Right lobe of liver (tissue), 6 donors: ENCODE measurements around the gene CDH8. TPM values are rescaled to one million over a fixed set of nuclear protein-coding genes. Genes with fewer than 3 reads are reported as not detected.

ENCODE experiments used
- ATAC-seq, 4 donors: fragments of 200-7000 bp; cut with Tn5 transposase; one replicate each; pipeline ENCODE4 v1.9.1; 2020; ENCODE audit warnings: mild to moderate bottlenecking in 4 of 4, moderate library complexity in 4 of 4
- DNase-seq, 3 donors: peaks; one replicate each; pipeline ENCODE4 v3.0.0-alpha.2; 2020
- H3K27ac ChIP-seq, 3 donors: fragments of 200-600 bp; one replicate each; pipeline ENCODE4 v1.8.0; 2022
- H3K27me3 ChIP-seq, 2 donors: fragments of 200-600 bp; one replicate each; pipeline ENCODE4 v1.8.0; 2022
- H3K36me3 ChIP-seq, 4 donors: fragments of 200-600 bp; sonication (generic) in 1 of 4; one replicate each; pipeline versions ENCODE4 v1.5.1 to v1.8.0; 2017 to 2022; ENCODE audit warnings: control low read depth in 1 of 4
- H3K4me1 ChIP-seq, 4 donors: fragments of 200-600 bp; sonication (generic) in 1 of 4; one replicate each; pipeline versions ENCODE4 v1.5.1 to v1.8.0; 2017 to 2022; ENCODE audit warnings: control low read depth in 1 of 4
- H3K4me3 ChIP-seq, 3 donors: fragments of 200-600 bp; one replicate each; pipeline ENCODE4 v1.8.0; 2022
- H3K9me3 ChIP-seq, 4 donors: fragments of 200-600 bp; sonication (generic) in 1 of 4; one replicate each; pipeline versions ENCODE4 v1.5.1 to v1.8.0; 2017 to 2022; ENCODE audit warnings: control low read depth in 1 of 4
- POLR2A ChIP-seq: fragments of 450-650 bp; IDR thresholded peaks from one replicate; pipeline ENCODE4 v1.6.1; 2017; ENCODE audit warnings: antibody characterized with exemption, mild to moderate bottlenecking
- WGBS: methylation state at CpG from one replicate; pipeline ENCODE4 v1.1.6; 2018; ENCODE audit warnings: low coverage, low lambda C conversion rate; ENCODE audit not compliant: insufficient coverage; ENCODE audit errors: missing lambda C conversion rate; 5-methylcytosine and 5-hydroxymethylcytosine counted together
- intact Hi-C, 2 donors: fragments of 100-400 bp; cut with DNase I; formaldehyde crosslinking; loops; one replicate each; pipeline versions ENCODE4 v1.11.2 to v1.14.1; 2022
- total RNA-seq, 6 experiments: library from RNA; depleted of rRNA in 2 of 6; stranded (reverse); fragments of >200 nt in 2 of 6; fragmentation: NEBNext Ultra II Directional in 3 of 6; extraction: Animal tissue kit (Norgen Biotek cat#: 25700) in 3 of 6; gene quantifications; one replicate each; pipeline versions ENCODE4 v1.1.0 to v1.2.4, GENCODE V29; 2016 to 2023
- TF ChIP-seq, protein P1 (sequence below), 4 donors: fragments of 200-600 bp in 3 of 4; fragments of 450-650 bp in 1 of 4; IDR thresholded peaks; one replicate each; pipeline versions ENCODE4 v1.5.1 to v1.8.0; 2016 to 2022; ENCODE audit warnings: antibody characterized with exemption in 4 of 4, mild to moderate bottlenecking in 2 of 4
- donor health status: DM: no; HTN: yes; CAD: no.
- donor health status: DM: no; HTN: no; CAD: no.
- donor health status: DM: no; HTN: no; CAD: no.
- donor health status: DM: no; HTN: yes; CAD: no.
- donor health status: DM: no; HTN: yes; CAD: no.

Gene CDH8
- total RNA-seq, 6 experiments from 2014 or later = not detected

- ATAC-seq (no peak), DNase-seq (no peak)
- Histone ChIP-seq H3K27ac (no peak overlapping the region), H3K4me1 (no peaks in the 10 kb centered on the region), H3K4me3 (no peak overlapping the region), H3K27me3 (peaks cover 0 to 5% of the 10 kb centered on the region in 2 donors), H3K9me3 (no peaks in the 10 kb centered on the region), H3K36me3 (no peaks in the 10 kb centered on the region)
- TF ChIP-seq, protein P1, sequence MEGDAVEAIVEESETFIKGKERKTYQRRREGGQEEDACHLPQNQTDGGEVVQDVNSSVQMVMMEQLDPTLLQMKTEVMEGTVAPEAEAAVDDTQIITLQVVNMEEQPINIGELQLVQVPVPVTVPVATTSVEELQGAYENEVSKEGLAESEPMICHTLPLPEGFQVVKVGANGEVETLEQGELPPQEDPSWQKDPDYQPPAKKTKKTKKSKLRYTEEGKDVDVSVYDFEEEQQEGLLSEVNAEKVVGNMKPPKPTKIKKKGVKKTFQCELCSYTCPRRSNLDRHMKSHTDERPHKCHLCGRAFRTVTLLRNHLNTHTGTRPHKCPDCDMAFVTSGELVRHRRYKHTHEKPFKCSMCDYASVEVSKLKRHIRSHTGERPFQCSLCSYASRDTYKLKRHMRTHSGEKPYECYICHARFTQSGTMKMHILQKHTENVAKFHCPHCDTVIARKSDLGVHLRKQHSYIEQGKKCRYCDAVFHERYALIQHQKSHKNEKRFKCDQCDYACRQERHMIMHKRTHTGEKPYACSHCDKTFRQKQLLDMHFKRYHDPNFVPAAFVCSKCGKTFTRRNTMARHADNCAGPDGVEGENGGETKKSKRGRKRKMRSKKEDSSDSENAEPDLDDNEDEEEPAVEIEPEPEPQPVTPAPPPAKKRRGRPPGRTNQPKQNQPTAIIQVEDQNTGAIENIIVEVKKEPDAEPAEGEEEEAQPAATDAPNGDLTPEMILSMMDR (IDR thresholded peaks at IDR 0.05) = no peak
- TF ChIP-seq POLR2A = no peak
- intact Hi-C loops = no loop called here
- 1% methylated on average over 26 of the region's 65 CpGs for WGBS
Observed at GRCh38 chr16:62035115-62036092, 834 bp downstream of the CDH8 start.

DNA sequence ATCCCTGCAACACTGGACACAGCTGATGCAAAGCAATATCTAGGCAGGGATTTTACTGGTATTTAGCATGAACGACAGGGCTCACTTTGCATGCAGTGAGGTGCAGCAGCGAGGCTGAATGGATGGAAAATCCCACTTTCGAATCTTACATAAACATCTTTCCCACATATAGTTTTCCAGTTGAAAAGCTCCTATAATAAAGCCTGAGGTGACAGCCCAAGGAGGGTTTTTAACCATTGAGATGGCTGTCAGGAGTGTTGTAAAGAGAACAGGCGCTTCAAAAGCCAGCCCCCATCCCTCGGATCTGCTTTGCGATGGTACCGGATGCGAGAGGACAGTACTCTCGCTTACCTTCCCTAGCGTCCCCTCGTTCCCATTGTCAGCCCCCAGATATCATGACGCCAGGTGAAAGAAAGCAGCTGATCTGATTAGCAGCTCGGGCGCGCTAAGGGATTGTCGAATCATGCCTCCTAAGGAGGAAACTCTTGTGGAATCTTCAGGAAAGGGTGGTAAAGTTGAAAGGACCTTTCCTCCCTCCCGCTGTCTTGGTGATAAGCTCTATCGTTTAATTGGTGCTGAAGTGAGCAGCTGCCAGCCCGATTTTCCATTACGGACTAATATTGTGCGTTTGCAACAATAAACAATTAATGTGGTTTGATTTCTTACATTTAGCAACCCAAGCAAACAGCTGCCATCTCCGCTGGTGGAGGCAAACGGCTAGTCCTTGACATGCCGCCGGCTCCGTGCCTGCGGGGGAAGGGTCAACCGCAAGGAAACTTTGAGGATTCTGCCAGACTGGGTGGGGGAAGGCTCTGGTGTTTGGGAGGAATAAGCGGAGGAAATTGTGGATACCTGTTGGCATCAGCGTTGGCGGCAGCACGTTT is 1.8 kb downstream of the CDH8 start:
- ATAC-seq (no peak), DNase-seq (no peak)
- no peaks in the 10 kb centered on the region for H3K36me3 ChIP-seq
- no peaks in the 10 kb centered on the region for H3K9me3 ChIP-seq
- TF ChIP-seq, protein P1 (IDR thresholded peaks at IDR 0.05) = no peak
- TF ChIP-seq POLR2A = no peak
- intact Hi-C loops = no loop called here
- H3K4me3 ChIP-seq = no peak overlapping the region
- peaks cover 0 to 5% of the 10 kb centered on the region in 2 donors for H3K27me3 ChIP-seq
- 3% methylated on average over 32 of the region's 32 CpGs for WGBS
- H3K27ac ChIP-seq = no peak overlapping the region
- H3K4me1 ChIP-seq = no peaks in the 10 kb centered on the region

DNA sequence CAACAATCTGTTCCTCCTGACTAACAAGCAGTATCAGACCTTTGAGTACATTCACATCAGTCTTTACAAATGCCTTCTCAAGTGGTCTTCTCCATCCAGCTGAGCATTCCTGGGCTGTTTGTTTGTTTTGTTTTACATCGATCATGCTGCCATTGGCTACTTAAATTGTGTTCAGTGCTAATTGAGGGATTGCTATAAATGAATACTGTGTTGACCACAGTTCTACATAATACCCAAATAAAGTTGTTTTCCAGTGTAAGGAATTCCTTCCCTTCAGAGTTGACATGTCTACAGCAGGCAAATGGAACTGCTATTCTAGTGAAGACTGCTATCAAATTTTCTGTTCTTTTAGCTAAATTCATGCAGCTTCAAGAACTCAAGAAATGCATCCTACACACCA is 3.2 kb downstream of the CDH8 start:
- Histone ChIP-seq H3K4me3 (no peak overlapping the region), H3K9me3 (no peaks in the 10 kb centered on the region), H3K27ac (no peak overlapping the region), H3K27me3 (peaks cover 0 to 5% of the 10 kb centered on the region in 2 donors), H3K4me1 (no peaks in the 10 kb centered on the region), H3K36me3 (no peaks in the 10 kb centered on the region)
- WGBS = 5% methylated on average over 1 of the region's 1 CpG
- no peak for DNase-seq
- TF ChIP-seq POLR2A = no peak
- TF ChIP-seq, protein P1 (IDR thresholded peaks at IDR 0.05) = no peak
- ATAC-seq = no peak
- intact Hi-C loops = no loop called here

- no peak overlapping the region for H3K4me3 ChIP-seq
- no peaks in the 10 kb centered on the region for H3K9me3 ChIP-seq
- 43% methylated on average over 3 of the region's 3 CpGs for WGBS
- no peak overlapping the region for H3K27ac ChIP-seq
- ATAC-seq (no peak), DNase-seq (no peak)
- H3K4me1 ChIP-seq = no peaks in the 10 kb centered on the region
- intact Hi-C loops = no loop called here
- TF ChIP-seq POLR2A = no peak
- TF ChIP-seq, protein P1 (IDR thresholded peaks at IDR 0.05) = no peak
- H3K36me3 ChIP-seq = no peaks in the 10 kb centered on the region
- H3K27me3 ChIP-seq = peaks cover 0 to 5% of the 10 kb centered on the region in 2 donors
Observed at GRCh38 chr16:62029947-62030346, 6.3 kb downstream of the CDH8 start.
